ENCODE results near the gene CCDC17. TPM values are rescaled to one million over a fixed set of nuclear protein-coding genes. Genes with fewer than 3 reads are reported as not detected.

Gene CCDC17
- total RNA-seq, 2 donors from 2014 or later: 2.8 to 5.6 TPM

GRCh38 chr1:45586769-45587168 is 37.1 kb downstream of the CCDC17 start:
- DNase-seq (no peak), ATAC-seq (no peak)
- intact Hi-C loops (cut with DNase I, micrococcal nuclease): loop anchor here in 1 of 2 donors (10.0 kb wide), 1 partner anchor 98 kb away; the partner anchor contains the start of genes GPBP1L1 and TMEM69

GRCh38 chr1:45585496-45586075 is 38.3 kb downstream of the CCDC17 start:
- no peak for DNase-seq
- no peak for ATAC-seq
- intact Hi-C loops (cut with DNase I, micrococcal nuclease): loop anchor here in 1 of 2 donors (10.0 kb wide), 1 partner anchor 99 kb away; the partner anchor contains the start of genes GPBP1L1 and TMEM69

- intact Hi-C loops (cut with DNase I, micrococcal nuclease): loop anchor here in 1 of 2 donors (10.0 kb wide), 1 partner anchor 100 kb away; the partner anchor contains the start of genes GPBP1L1 and TMEM69
- ATAC-seq: no peak
- DNase-seq: no peak
Observed at GRCh38 chr1:45585110-45585426, 38.8 kb downstream of the CCDC17 start.

GRCh38 chr1:45584351-45585109 is 39.3 kb downstream of the CCDC17 start:
- ATAC-seq (peak; percentile 78), DNase-seq (peak; percentile 84 to 94)
- intact Hi-C loops (cut with DNase I, micrococcal nuclease): loop anchor here in 1 of 2 donors (10.0 kb wide), 1 partner anchor 100 kb away; the partner anchor contains the start of genes GPBP1L1 and TMEM69

GRCh38 chr1:45583666-45584350 is 40.0 kb downstream of the CCDC17 start, which contains the start of gene NASP:
TSS of gene NASP (plus strand) at chr1:45584041. CDS start at chr1:45584147, 106 bp downstream.
- intact Hi-C loops (cut with DNase I, micrococcal nuclease): loop anchor here in 1 of 2 donors (10.0 kb wide), 1 partner anchor 101 kb away; the partner anchor contains the start of genes GPBP1L1 and TMEM69
- DNase-seq: peak; percentile 85 to 94
- peak; percentile 77 for ATAC-seq

GRCh38 chr1:45583264-45583665 is 40.6 kb downstream of the CCDC17 start:
- DNase-seq (peak; percentile 94 to 97), ATAC-seq (peak; percentile 79)
- intact Hi-C loops (cut with DNase I, micrococcal nuclease): loop anchor here in 1 of 2 donors (10.0 kb wide), 1 partner anchor 102 kb away; the partner anchor contains the start of genes GPBP1L1 and TMEM69

- ATAC-seq (no peak), DNase-seq (no peak)
- intact Hi-C loops (cut with DNase I, micrococcal nuclease): loop anchor here in 1 of 2 donors (5.0 kb wide), 2 partner anchors 62 to 217 kb away; no protein-coding TSS in a partner anchor
Observed at GRCh38 chr1:45574105-45574626, 49.7 kb downstream of the CCDC17 start.

- ATAC-seq: no peak
- DNase-seq: no peak
- intact Hi-C loops (cut with DNase I, micrococcal nuclease): loop anchor here in 1 of 2 donors (5.0 kb wide), 2 partner anchors 61 to 216 kb away; no protein-coding TSS in a partner anchor
Observed at GRCh38 chr1:45573231-45573804, 50.5 kb downstream of the CCDC17 start.

GRCh38 chr1:45570631-45571030 is 53.2 kb downstream of the CCDC17 start:
- ATAC-seq (no peak), DNase-seq (no peak)
- intact Hi-C loops (cut with DNase I, micrococcal nuclease): loop anchor here in 1 of 2 donors (5.0 kb wide), 2 partner anchors 58 to 213 kb away; no protein-coding TSS in a partner anchor

Other genes with a start within 250 kb of the CCDC17 start
- gene TESK2, start 132.9 kb downstream of the CCDC17 start, total RNA-seq: 10 to 100 TPM in 1 of 2 donors, 1 to 10 TPM in 1; 8.4 to 17.5 TPM
- gene CCDC163, start 124.0 kb downstream of the CCDC17 start, total RNA-seq: 1 to 10 TPM; 1.6 to 3.5 TPM
- gene MMACHC, start 123.8 kb downstream of the CCDC17 start, total RNA-seq: 10 to 100 TPM in 1 of 2 donors, 1 to 10 TPM in 1; 8.4 to 15.9 TPM
- gene PRDX1, start 102.2 kb downstream of the CCDC17 start, total RNA-seq: 100 to 1,000 TPM; 286 to 299 TPM
- gene AKR1A1, start 73.2 kb downstream of the CCDC17 start, total RNA-seq: 100 to 1,000 TPM; 186 to 220 TPM
- gene NASP, start 40.0 kb downstream of the CCDC17 start, total RNA-seq: 10 to 100 TPM; 41.3 to 48.7 TPM
- 100 to 1,000 TPM; 193 to 195 TPM for gene GPBP1L1, start 62.5 kb upstream of the CCDC17 start, total RNA-seq
- 10 to 100 TPM; 20.1 to 25.5 TPM for gene TMEM69, start 64.1 kb upstream of the CCDC17 start, total RNA-seq
- 10 to 100 TPM; 18.8 to 20.1 TPM for gene IPP, start 126.6 kb upstream of the CCDC17 start, total RNA-seq
- gene MAST2, start 179.6 kb upstream of the CCDC17 start, total RNA-seq: 100 to 1,000 TPM in 1 of 2 donors, 10 to 100 TPM in 1; 80.3 to 129 TPM

Measured in left colon (tissue), 2 donors.